ENCODE results near the gene PARS2.

Gene PARS2

GRCh38 chr1:54806931-54807611, 42.7 kb upstream of the PARS2 start:
- H3K27me3 Mint-ChIP-seq (ENCODE audit: low read depth) = peaks cover 45% of the 10 kb centered on the region
- H3K36me3 Mint-ChIP-seq (ENCODE audit: low read depth) = no peaks in the 10 kb centered on the region
- peaks cover 8% of the 10 kb centered on the region for H3K4me1 Mint-ChIP-seq
- no peak for TF ChIP-seq CTCF (IDR thresholded peaks at IDR 0.05; ENCODE audit: unreplicated experiment in 3 of 3)
- no peak overlapping the region for H3K27ac Mint-ChIP-seq
- H3K4me3 Mint-ChIP-seq = no peak overlapping the region
- H3K9me3 Mint-ChIP-seq = no peaks in the 10 kb centered on the region

GRCh38 chr1:54805981-54806381, 41.7 kb upstream of the PARS2 start:
- TF ChIP-seq CTCF (IDR thresholded peaks at IDR 0.05; ENCODE audit: unreplicated experiment in 3 of 3) = no peak
- H3K27ac Mint-ChIP-seq = no peak overlapping the region
- no peak overlapping the region for H3K4me3 Mint-ChIP-seq
- H3K36me3 Mint-ChIP-seq (ENCODE audit: low read depth) = no peaks in the 10 kb centered on the region
- H3K4me1 Mint-ChIP-seq = peaks cover 8% of the 10 kb centered on the region
- H3K27me3 Mint-ChIP-seq (ENCODE audit: low read depth) = peaks cover 49% of the 10 kb centered on the region
- H3K9me3 Mint-ChIP-seq = no peaks in the 10 kb centered on the region

GRCh38 chr1:54805466-54805865, 41.1 kb upstream of the PARS2 start:
- Mint-ChIP-seq H3K4me3 (no peak overlapping the region), H3K36me3 (ENCODE audit: low read depth) (no peaks in the 10 kb centered on the region), H3K4me1 (peaks cover 8% of the 10 kb centered on the region), H3K9me3 (no peaks in the 10 kb centered on the region), H3K27me3 (ENCODE audit: low read depth) (peaks cover 44% of the 10 kb centered on the region), H3K27ac (no peak overlapping the region)
- TF ChIP-seq CTCF (IDR thresholded peaks at IDR 0.05; ENCODE audit: unreplicated experiment in 3 of 3) = no peak

GRCh38 chr1:54804471-54805132, 40.3 kb upstream of the PARS2 start:
- Mint-ChIP-seq H3K4me1 (peaks cover 15% of the 10 kb centered on the region), H3K27me3 (ENCODE audit: low read depth) (peaks cover 47% of the 10 kb centered on the region), H3K9me3 (no peaks in the 10 kb centered on the region), H3K36me3 (ENCODE audit: low read depth) (no peaks in the 10 kb centered on the region), H3K27ac (no peak overlapping the region), H3K4me3 (no peak overlapping the region)
- TF ChIP-seq CTCF (IDR thresholded peaks at IDR 0.05; ENCODE audit: unreplicated experiment in 3 of 3) = no peak

- TF ChIP-seq CTCF (IDR thresholded peaks at IDR 0.05; ENCODE audit: unreplicated experiment in 3 of 3) = no peak
- no peaks in the 10 kb centered on the region for H3K9me3 Mint-ChIP-seq
- no peaks in the 10 kb centered on the region for H3K36me3 Mint-ChIP-seq (ENCODE audit: low read depth)
- H3K27ac Mint-ChIP-seq = no peak overlapping the region
- peaks cover 18% of the 10 kb centered on the region for H3K4me1 Mint-ChIP-seq
- H3K4me3 Mint-ChIP-seq = no peak overlapping the region
- H3K27me3 Mint-ChIP-seq (ENCODE audit: low read depth) = peaks cover 49% of the 10 kb centered on the region
Observed at GRCh38 chr1:54803761-54804470, 39.6 kb upstream of the PARS2 start.

All from nephron (organoid).